ENCODE measurements around the gene RRM2.

Gene RRM2

DNA sequence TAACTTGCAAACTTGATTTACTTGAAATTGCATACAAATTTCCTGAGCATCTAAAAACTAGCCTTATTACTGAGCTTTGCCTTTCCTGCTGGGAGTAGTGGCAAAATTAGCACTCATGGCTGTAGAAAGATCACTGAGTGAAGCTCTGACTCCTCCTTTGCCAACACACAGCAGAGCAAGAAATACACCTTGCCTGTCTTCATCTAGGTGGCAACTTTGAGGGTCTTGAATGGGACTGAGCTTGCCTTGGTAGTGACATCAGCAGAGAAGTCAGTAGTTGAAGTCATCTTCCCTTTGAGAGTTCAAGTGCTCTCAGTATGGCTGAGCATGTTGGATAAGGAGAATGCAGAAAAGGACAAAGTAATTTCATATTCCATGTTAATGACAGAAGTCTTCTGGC is 5.9 kb downstream of the RRM2 start:
- peaks cover 62% of the 10 kb centered on the region for H3K36me3 ChIP-seq (ENCODE audit: insufficient read depth, low read length)
- H3K4me3 ChIP-seq (ENCODE audit: low read length, poor library complexity, severe bottlenecking): peak overlapping the region; percentile 55
- no peaks in the 10 kb centered on the region for H3K9me2 ChIP-seq (replicated peaks; ENCODE audit: low read depth, low read length)
- H3K4me2 ChIP-seq (ENCODE audit: low read depth, low read length, poor library complexity, severe bottlenecking): peak overlapping the region; percentile 82
- H3K9me3 ChIP-seq (ENCODE audit: insufficient read depth, low read depth, low read length): no peaks in the 10 kb centered on the region
- H3K79me2 ChIP-seq (ENCODE audit: insufficient read depth, low read length): peaks cover 100% of the 10 kb centered on the region
- peaks cover 70% of the 10 kb centered on the region for H4K20me1 ChIP-seq (ENCODE audit: insufficient read depth, low read length, poor library complexity, severe bottlenecking)
- no peaks in the 10 kb centered on the region for H3K27me3 ChIP-seq (ENCODE audit: insufficient read depth, low read length, poor library complexity, severe bottlenecking)
- H3K4me1 ChIP-seq (ENCODE audit: insufficient read depth, low read length, poor library complexity, severe bottlenecking): peaks cover 60% of the 10 kb centered on the region
- H2AFZ ChIP-seq (ENCODE audit: low read length): no peak overlapping the region
- H3F3A ChIP-seq (ENCODE audit: low read depth): no peaks in the 10 kb centered on the region
- H3K9ac ChIP-seq (ENCODE audit: low read depth, low read length, poor library complexity, severe bottlenecking): peak overlapping the region; percentile 42
- no peak for TF ChIP-seq EZH2phosphoT487 (IDR thresholded peaks at IDR 0.05; ENCODE audit: borderline replicate concordance)
- TF ChIP-seq, protein P1, sequence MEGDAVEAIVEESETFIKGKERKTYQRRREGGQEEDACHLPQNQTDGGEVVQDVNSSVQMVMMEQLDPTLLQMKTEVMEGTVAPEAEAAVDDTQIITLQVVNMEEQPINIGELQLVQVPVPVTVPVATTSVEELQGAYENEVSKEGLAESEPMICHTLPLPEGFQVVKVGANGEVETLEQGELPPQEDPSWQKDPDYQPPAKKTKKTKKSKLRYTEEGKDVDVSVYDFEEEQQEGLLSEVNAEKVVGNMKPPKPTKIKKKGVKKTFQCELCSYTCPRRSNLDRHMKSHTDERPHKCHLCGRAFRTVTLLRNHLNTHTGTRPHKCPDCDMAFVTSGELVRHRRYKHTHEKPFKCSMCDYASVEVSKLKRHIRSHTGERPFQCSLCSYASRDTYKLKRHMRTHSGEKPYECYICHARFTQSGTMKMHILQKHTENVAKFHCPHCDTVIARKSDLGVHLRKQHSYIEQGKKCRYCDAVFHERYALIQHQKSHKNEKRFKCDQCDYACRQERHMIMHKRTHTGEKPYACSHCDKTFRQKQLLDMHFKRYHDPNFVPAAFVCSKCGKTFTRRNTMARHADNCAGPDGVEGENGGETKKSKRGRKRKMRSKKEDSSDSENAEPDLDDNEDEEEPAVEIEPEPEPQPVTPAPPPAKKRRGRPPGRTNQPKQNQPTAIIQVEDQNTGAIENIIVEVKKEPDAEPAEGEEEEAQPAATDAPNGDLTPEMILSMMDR (conservative IDR thresholded peaks at IDR 0.05; ENCODE audit: low read length): no peak

DNA sequence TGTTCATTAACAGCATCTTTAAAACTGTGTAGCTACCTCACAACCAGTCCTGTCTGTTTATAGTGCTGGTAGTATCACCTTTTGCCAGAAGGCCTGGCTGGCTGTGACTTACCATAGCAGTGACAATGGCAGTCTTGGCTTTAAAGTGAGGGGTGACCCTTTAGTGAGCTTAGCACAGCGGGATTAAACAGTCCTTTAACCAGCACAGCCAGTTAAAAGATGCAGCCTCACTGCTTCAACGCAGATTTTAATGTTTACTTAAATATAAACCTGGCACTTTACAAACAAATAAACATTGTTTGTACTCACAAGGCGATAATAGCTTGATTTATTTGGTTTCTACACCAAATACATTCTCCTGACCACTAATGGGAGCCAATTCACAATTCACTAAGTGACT is 7.0 kb downstream of the RRM2 start:
- H3K4me3 ChIP-seq (ENCODE audit: low read length, poor library complexity, severe bottlenecking): peak overlapping the region; percentile 55
- H3F3A ChIP-seq (ENCODE audit: low read depth): no peaks in the 10 kb centered on the region
- no peaks in the 10 kb centered on the region for H3K27me3 ChIP-seq (ENCODE audit: insufficient read depth, low read length, poor library complexity, severe bottlenecking)
- no peak overlapping the region for H2AFZ ChIP-seq (ENCODE audit: low read length)
- TF ChIP-seq, protein P1 (conservative IDR thresholded peaks at IDR 0.05; ENCODE audit: low read length): no peak
- TF ChIP-seq EZH2phosphoT487 (IDR thresholded peaks at IDR 0.05; ENCODE audit: borderline replicate concordance): no peak
- no peaks in the 10 kb centered on the region for H3K9me2 ChIP-seq (replicated peaks; ENCODE audit: low read depth, low read length)
- peaks cover 60% of the 10 kb centered on the region for H3K4me1 ChIP-seq (ENCODE audit: insufficient read depth, low read length, poor library complexity, severe bottlenecking)
- H3K36me3 ChIP-seq (ENCODE audit: insufficient read depth, low read length): peaks cover 66% of the 10 kb centered on the region
- no peaks in the 10 kb centered on the region for H3K9me3 ChIP-seq (ENCODE audit: insufficient read depth, low read depth, low read length)
- peak overlapping the region; percentile 82 for H3K4me2 ChIP-seq (ENCODE audit: low read depth, low read length, poor library complexity, severe bottlenecking)
- peaks cover 93% of the 10 kb centered on the region for H3K79me2 ChIP-seq (ENCODE audit: insufficient read depth, low read length)
- H3K9ac ChIP-seq (ENCODE audit: low read depth, low read length, poor library complexity, severe bottlenecking): peak overlapping the region; percentile 28
- H4K20me1 ChIP-seq (ENCODE audit: insufficient read depth, low read length, poor library complexity, severe bottlenecking): peaks cover 64% of the 10 kb centered on the region

DNA sequence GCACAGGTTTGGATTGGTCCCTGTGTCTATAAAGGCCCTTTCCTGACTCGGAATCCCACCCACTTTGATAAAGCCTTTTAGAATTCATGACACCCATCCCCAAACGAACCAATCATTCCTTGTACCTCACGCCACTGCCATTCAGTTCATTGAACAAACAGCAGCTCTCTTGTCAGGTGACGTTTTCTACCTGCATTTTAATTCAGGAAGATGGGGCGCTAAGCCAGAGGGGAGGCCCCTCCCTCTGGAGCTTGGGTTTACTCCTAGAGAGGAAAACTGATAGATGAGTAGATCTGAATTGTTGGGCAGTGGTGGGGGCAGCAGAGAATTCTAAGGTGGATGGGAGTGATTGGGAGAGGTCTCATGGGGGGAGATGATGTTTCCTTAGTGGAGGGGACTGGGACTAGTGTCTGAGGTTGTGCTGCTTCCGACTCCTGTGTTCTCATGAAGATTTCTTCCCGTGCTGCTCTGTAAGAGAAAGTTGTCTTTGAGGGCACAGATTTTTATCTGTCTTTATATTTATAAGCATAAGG is 9.6 kb downstream of the RRM2 start:
- peaks cover 58% of the 10 kb centered on the region for H3K36me3 ChIP-seq (ENCODE audit: insufficient read depth, low read length)
- no peak overlapping the region for H3K9ac ChIP-seq (ENCODE audit: low read depth, low read length, poor library complexity, severe bottlenecking)
- peaks cover 36% of the 10 kb centered on the region for H3K4me1 ChIP-seq (ENCODE audit: insufficient read depth, low read length, poor library complexity, severe bottlenecking)
- no peak overlapping the region for H3K4me3 ChIP-seq (ENCODE audit: low read length, poor library complexity, severe bottlenecking)
- peak overlapping the region; percentile 82 for H3K4me2 ChIP-seq (ENCODE audit: low read depth, low read length, poor library complexity, severe bottlenecking)
- no peaks in the 10 kb centered on the region for H3K9me3 ChIP-seq (ENCODE audit: insufficient read depth, low read depth, low read length)
- no peaks in the 10 kb centered on the region for H3K27me3 ChIP-seq (ENCODE audit: insufficient read depth, low read length, poor library complexity, severe bottlenecking)
- H3K79me2 ChIP-seq (ENCODE audit: insufficient read depth, low read length): peaks cover 85% of the 10 kb centered on the region
- no peaks in the 10 kb centered on the region for H3F3A ChIP-seq (ENCODE audit: low read depth)
- no peak overlapping the region for H2AFZ ChIP-seq (ENCODE audit: low read length)
- H3K9me2 ChIP-seq (replicated peaks; ENCODE audit: low read depth, low read length): no peaks in the 10 kb centered on the region
- TF ChIP-seq, protein P1 (conservative IDR thresholded peaks at IDR 0.05; ENCODE audit: low read length): no peak
- no peak for TF ChIP-seq EZH2phosphoT487 (IDR thresholded peaks at IDR 0.05; ENCODE audit: borderline replicate concordance)
- H4K20me1 ChIP-seq (ENCODE audit: insufficient read depth, low read length, poor library complexity, severe bottlenecking): peaks cover 45% of the 10 kb centered on the region

Measured in Loucy (cell line).